Measurements from ENCODE around the gene PSMB7.

- no peak for TF ChIP-seq CTCF (conservative IDR thresholded peaks at IDR 0.05; ENCODE audit: low read length)
- TF ChIP-seq EZH2phosphoT487 (IDR thresholded peaks at IDR 0.05; ENCODE audit: borderline replicate concordance): no peak
Observed at GRCh38 chr9:124436320-124436719, 21.1 kb upstream of the PSMB7 start.
